Measurements from ENCODE around the gene TOX4. TPM values are rescaled to one million over a fixed set of nuclear protein-coding genes. Genes with fewer than 3 reads are reported as not detected.

TOX4 gene
- total and polyA plus RNA-seq, 9 of the 15 experiments (the other 6 are each of a cell fraction or from before 2014, with no cell fraction given), result 9.9 to 76.5 (median 41.0) TPM

DNA sequence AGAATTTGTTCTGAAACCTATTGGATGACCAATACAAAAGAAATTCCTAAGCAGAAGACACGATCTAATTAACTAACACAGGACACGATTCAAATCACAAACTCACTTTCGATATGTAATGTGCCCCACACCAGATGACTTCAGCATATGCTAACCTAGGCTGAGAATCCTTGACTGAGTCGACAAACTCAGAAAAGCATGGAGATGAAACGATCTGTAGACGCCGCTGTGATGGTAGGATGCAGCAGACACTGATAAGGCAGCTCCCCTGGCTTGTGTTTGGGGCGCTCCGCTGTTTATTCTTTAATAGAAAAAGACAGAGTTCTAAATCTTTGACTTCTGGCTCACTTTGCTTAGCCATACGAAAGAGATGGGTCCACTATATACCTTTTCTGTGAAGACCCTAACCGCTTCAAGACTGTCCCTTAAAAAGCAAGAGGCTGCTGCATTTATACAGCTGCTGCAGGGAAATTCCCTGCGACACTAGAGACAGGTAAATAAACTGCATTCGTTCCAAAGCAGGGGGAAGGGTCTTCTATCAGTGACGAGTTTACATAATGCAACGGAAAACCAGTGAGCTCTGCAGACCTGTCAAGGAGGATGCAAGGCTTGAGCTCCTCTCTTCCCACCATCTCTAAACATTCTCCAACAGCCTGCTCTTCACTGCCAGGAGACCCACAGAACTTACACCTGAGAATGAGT lies 22.0 kb upstream of the TOX4 start:
- no peaks in the 10 kb centered on the region for H3K9me1 ChIP-seq (ENCODE audit: control insufficient read depth, insufficient read depth, low read length)
- peak overlapping the region; percentile 84 for H3K27ac ChIP-seq (ENCODE audit: extremely low read depth, low read depth, low read length)
- no peaks in the 10 kb centered on the region for H4K20me1 ChIP-seq (replicated peaks; ENCODE audit: control insufficient read depth, insufficient read depth, low read length)
- H3K9me3 ChIP-seq (replicated peaks; ENCODE audit: control insufficient read depth, insufficient read depth, low read depth, low read length), result no peaks in the 10 kb centered on the region
- no peaks in the 10 kb centered on the region for H3K27me3 ChIP-seq (ENCODE audit: control insufficient read depth in 2 of 2, insufficient read depth in 2 of 2, low read length in 2 of 2)
- CTCF ChIA-PET (ENCODE audit: low intra/inter-chr PET ratio), result no interaction called here
- peak overlapping the region; percentile 99 for H3K4me3 ChIP-seq
- peaks cover 58% of the 10 kb centered on the region for H3K79me2 ChIP-seq (ENCODE audit: control insufficient read depth, insufficient read depth, low read length)
- H3K36me3 ChIP-seq (ENCODE audit: control insufficient read depth, insufficient read depth, low read length), result peaks cover 20% of the 10 kb centered on the region
- TF ChIP-seq ZFP1 (CRISPR knock-in tag; IDR thresholded peaks at IDR 0.05), result no peak
- TF ChIP-seq, protein P1, sequence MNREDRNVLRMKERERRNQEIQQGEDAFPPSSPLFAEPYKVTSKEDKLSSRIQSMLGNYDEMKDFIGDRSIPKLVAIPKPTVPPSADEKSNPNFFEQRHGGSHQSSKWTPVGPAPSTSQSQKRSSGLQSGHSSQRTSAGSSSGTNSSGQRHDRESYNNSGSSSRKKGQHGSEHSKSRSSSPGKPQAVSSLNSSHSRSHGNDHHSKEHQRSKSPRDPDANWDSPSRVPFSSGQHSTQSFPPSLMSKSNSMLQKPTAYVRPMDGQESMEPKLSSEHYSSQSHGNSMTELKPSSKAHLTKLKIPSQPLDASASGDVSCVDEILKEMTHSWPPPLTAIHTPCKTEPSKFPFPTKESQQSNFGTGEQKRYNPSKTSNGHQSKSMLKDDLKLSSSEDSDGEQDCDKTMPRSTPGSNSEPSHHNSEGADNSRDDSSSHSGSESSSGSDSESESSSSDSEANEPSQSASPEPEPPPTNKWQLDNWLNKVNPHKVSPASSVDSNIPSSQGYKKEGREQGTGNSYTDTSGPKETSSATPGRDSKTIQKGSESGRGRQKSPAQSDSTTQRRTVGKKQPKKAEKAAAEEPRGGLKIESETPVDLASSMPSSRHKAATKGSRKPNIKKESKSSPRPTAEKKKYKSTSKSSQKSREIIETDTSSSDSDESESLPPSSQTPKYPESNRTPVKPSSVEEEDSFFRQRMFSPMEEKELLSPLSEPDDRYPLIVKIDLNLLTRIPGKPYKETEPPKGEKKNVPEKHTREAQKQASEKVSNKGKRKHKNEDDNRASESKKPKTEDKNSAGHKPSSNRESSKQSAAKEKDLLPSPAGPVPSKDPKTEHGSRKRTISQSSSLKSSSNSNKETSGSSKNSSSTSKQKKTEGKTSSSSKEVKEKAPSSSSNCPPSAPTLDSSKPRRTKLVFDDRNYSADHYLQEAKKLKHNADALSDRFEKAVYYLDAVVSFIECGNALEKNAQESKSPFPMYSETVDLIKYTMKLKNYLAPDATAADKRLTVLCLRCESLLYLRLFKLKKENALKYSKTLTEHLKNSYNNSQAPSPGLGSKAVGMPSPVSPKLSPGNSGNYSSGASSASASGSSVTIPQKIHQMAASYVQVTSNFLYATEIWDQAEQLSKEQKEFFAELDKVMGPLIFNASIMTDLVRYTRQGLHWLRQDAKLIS (CRISPR knock-in tag; IDR thresholded peaks at IDR 0.05), result 0 out of 2 replicates have a peak, but pooled peaks have one; percentile 38
- no peak for TF ChIP-seq ZNF445 (CRISPR knock-in tag; IDR thresholded peaks at IDR 0.05; ENCODE audit: low read depth)
- no peak for TF ChIP-seq TBP (optimal IDR thresholded peaks at IDR 0.05; ENCODE audit: low read depth, low read length)
- DNase-seq (ENCODE audit: extremely low read depth in 1 of 4, low spot score in 3 of 4), result peak in 2 of 4 experiments; percentile 30 to 42
- POLR2A ChIA-PET, result interaction anchor here (0.6 to 3.7 kb wide), 9 partner anchors 9 to 94 kb away, joined by 3 to 13 read pairs (median 6); partner anchors contain the start of genes RAB2B and SUPT16H
- TSS peak; percentile 59 for BruUV-seq (replicated peaks)
- FAIRE-seq, result peak; percentile 42
- intact Hi-C loops (cut with micrococcal nuclease), result no loop called here
- peak overlapping the region; percentile 91 for H3K4me2 ChIP-seq (ENCODE audit: insufficient read depth, low read length)
- WGBS (ENCODE audit: insufficient coverage, low coverage, missing lambda C conversion rate), result 1% methylated on average over 12 of the region's 15 CpGs
- in situ Hi-C loops (cut with MboI), result no loop called here
- ATAC-seq, result peak; percentile 49
- peaks cover 3 to 4% of the 10 kb centered on the region in 2 experiments; a peak in 3 of 5 replicates for H3K4me1 ChIP-seq (replicated peaks in 1 of 2; ENCODE audit: control insufficient read depth in 2 of 2, insufficient read depth in 2 of 2, low read length in 2 of 2)
- H3K9ac ChIP-seq (ENCODE audit: insufficient read depth in 1 of 2, low read depth in 2 of 2, low read length in 2 of 2), result peak overlapping the region; percentile 91 to 93
- peak overlapping the region; percentile 90; the same call in 1 of the 2 replicates for H2AFZ ChIP-seq (ENCODE audit: low read depth, low read length)
